ENCODE measurements around the gene ORMDL3.
A peak's percentile ranks its signal among the peaks of the same experiment; 100 is the strongest.

Gene ORMDL3

DNA sequence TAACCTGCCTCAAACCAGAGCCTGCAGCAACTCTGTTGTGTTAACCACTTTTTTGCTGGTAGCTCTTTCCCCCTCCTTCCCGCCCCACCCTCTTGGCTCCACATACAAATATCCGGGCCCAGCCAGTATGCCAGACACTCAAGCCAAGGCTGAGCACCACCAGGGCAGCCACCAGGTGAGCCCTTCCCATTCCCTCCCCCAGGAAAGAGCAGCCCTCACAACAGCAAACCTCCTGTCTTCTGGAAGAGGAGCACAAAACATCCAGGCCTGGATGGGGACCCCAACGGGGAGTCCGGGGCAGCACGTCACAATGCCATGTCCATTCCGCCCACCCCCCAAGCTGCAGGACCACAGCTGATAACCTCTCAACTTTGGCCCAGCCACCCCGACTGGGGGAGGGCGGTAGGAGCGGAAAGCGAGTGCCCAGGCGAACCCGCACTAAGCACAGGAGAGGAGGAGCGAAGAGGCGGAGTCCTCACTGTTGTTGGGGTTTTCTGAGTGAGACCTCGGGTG, 757 bp downstream of the ORMDL3 start:
- H3K27ac ChIP-seq: peak overlapping the region; percentile 95 to 97
- DNase-seq: peak in 1 of 2 donors; percentile 71
- no peaks in the 10 kb centered on the region for H3K27me3 ChIP-seq
- no peaks in the 10 kb centered on the region for H3K9me3 ChIP-seq
- TF ChIP-seq, protein P1, sequence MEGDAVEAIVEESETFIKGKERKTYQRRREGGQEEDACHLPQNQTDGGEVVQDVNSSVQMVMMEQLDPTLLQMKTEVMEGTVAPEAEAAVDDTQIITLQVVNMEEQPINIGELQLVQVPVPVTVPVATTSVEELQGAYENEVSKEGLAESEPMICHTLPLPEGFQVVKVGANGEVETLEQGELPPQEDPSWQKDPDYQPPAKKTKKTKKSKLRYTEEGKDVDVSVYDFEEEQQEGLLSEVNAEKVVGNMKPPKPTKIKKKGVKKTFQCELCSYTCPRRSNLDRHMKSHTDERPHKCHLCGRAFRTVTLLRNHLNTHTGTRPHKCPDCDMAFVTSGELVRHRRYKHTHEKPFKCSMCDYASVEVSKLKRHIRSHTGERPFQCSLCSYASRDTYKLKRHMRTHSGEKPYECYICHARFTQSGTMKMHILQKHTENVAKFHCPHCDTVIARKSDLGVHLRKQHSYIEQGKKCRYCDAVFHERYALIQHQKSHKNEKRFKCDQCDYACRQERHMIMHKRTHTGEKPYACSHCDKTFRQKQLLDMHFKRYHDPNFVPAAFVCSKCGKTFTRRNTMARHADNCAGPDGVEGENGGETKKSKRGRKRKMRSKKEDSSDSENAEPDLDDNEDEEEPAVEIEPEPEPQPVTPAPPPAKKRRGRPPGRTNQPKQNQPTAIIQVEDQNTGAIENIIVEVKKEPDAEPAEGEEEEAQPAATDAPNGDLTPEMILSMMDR (IDR thresholded peaks at IDR 0.05): no peak
- peak overlapping the region; percentile 88 to 96 for H3K4me3 ChIP-seq
- peaks cover 0 to 52% (median 32%) of the 10 kb centered on the region in 4 donors for H3K4me1 ChIP-seq
- intact Hi-C loops (cut with DNase I; ENCODE audit: low total_unique reads): no loop called here
- peaks cover 14 to 27% (median 25%) of the 10 kb centered on the region in 3 donors for H3K36me3 ChIP-seq

DNA sequence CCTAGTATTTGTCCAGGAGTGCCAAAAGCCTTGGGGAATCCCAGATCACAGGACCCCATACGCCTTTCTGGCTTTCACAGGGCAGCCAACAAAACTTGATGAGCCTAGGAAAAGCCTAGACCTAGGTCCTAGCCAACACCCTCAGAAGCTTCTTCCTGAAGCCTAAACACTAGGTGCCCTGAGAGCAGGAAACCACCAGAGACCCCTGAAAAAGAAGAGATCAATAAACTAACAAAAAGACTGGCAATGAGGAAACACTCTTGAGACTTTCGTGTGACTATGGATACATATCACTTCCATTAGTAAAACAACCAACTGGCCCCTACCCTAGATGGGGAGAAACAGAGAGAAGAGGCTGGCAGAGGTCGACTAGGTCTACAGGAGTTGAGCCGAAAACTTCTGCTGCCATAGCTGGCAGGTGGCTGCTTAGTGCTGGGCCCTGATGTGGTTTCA, 1.2 kb downstream of the ORMDL3 start:
- intact Hi-C loops (cut with DNase I; ENCODE audit: low total_unique reads): no loop called here
- TF ChIP-seq, protein P1 (IDR thresholded peaks at IDR 0.05): no peak
- peak overlapping the region; percentile 88 to 96 for H3K4me3 ChIP-seq
- H3K36me3 ChIP-seq: peaks cover 14 to 32% (median 30%) of the 10 kb centered on the region in 3 donors
- no peak for DNase-seq
- peaks cover 0 to 52% (median 32%) of the 10 kb centered on the region in 4 donors for H3K4me1 ChIP-seq
- no peaks in the 10 kb centered on the region for H3K27me3 ChIP-seq
- peak overlapping the region in 1 of 2 donors; percentile 97 for H3K27ac ChIP-seq
- no peaks in the 10 kb centered on the region for H3K9me3 ChIP-seq

DNA sequence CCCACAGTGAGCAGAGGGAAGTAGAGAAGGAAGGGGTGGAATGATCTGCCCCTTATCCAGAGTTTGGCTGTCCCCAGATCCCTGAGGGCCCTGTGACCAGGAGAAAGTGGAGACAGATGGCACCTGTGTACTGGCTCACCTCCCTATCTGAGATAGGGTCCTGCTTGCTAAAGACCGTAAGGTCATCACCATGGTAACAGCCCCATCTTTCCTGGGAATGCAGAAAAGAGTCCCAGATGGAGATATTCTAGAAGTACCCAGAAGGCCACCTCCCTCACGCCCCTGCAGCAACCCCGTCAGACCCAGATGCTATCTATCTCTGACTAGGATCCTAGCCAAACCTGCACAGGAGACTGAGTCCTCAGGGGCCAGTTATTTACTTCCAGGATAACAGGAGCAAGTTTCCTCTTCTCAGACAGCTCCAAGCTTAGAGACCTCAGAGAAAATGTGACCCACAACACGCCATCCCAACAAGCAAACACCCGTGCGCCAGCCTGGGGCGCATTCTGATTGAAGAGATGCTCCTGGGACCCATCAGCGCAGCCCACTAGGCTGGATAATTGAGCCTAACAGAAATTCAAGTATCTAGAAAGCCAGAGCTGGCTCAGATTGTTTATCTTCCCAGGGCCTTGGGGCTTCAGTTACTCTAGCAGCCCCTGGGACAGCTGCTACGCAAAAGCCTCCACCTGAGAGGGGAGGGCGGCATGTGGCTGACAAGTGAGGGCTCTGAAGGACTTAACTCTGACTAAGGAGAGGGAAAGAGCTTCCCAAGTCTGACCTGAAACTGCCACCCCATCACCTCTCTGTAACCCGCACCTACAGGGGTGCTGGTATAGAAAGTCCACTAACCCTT, 1.9 kb downstream of the ORMDL3 start:
- Histone ChIP-seq H3K27me3 (no peaks in the 10 kb centered on the region), H3K4me3 (no peak overlapping the region), H3K4me1 (peaks cover 0 to 52% (median 32%) of the 10 kb centered on the region in 4 donors), H3K27ac (no peak overlapping the region), H3K36me3 (peaks cover 14 to 39% (median 37%) of the 10 kb centered on the region in 3 donors), H3K9me3 (no peaks in the 10 kb centered on the region)
- intact Hi-C loops (cut with DNase I; ENCODE audit: low total_unique reads): no loop called here
- no peak for DNase-seq
- TF ChIP-seq, protein P1 (IDR thresholded peaks at IDR 0.05): no peak

DNA sequence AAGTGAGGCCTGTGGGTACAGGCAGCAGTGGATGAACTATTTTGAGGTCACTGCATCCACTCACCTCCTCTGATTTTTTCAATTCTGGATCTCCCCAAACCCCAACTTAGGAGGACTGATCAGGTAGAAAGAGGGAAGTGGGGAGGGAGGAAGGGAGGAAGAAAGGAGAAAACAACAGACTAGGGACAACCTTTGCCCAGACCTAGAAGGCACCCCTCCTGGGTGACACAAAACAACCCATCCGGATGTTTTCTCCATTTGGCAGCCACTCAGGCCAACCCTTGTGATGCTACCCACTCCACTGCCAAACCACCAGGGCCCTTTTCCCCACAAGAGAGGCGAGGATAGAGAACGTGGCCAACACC, 2.7 kb downstream of the ORMDL3 start:
- DNase-seq: no peak
- H3K4me3 ChIP-seq: no peak overlapping the region
- peaks cover 14 to 47% (median 43%) of the 10 kb centered on the region in 3 donors for H3K36me3 ChIP-seq
- H3K27ac ChIP-seq: no peak overlapping the region
- H3K9me3 ChIP-seq: no peaks in the 10 kb centered on the region
- TF ChIP-seq, protein P1 (IDR thresholded peaks at IDR 0.05): no peak
- H3K4me1 ChIP-seq: peaks cover 0 to 49% (median 29%) of the 10 kb centered on the region in 4 donors
- intact Hi-C loops (cut with DNase I; ENCODE audit: low total_unique reads): no loop called here
- no peaks in the 10 kb centered on the region for H3K27me3 ChIP-seq

DNA sequence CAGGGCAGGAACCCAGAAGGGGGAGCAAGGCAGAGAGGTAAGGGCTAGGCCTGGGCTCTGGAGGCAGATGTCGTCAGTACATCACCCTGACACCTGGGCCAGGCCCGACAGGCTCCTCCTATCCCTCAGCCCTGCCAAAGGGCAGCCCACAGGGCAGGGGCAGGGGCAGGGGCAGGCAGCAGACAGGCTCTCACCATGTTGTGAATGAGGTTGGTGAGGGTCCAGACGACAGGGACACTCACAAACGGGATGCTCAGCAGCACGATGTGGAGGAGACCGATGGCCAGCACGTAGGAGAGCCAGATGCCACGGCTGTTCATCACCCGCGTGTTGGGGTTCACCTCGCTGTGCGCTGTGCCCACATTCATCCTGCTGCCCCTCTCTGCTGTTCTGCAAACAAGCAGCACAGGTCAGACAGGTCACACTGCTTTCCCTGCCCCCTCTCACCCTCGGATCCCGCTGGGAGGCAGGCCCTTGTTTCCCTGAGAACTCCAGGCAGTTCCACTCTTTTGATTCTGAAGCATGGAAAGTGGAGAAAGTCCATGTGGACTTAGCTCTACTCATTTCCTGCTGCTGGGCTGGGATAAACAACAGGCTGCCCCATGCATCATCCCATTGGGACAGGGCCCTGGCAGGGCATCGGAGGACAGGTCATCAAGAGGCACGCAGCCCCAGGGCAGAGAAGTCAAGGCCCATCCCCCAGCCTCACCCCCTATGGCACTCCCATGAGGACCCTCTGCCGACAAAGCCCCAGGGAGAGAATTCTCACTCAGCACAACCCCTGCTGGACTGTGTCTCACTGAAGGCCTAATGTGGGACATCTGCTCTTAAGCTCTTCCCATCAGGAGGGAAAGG, 3.3 kb downstream of the ORMDL3 start:
- H3K4me1 ChIP-seq: peaks cover 0 to 47% (median 27%) of the 10 kb centered on the region in 4 donors
- H3K27ac ChIP-seq: no peak overlapping the region
- H3K27me3 ChIP-seq: no peaks in the 10 kb centered on the region
- H3K4me3 ChIP-seq: no peak overlapping the region
- H3K36me3 ChIP-seq: peaks cover 14 to 52% (median 46%) of the 10 kb centered on the region in 3 donors
- intact Hi-C loops (cut with DNase I; ENCODE audit: low total_unique reads): no loop called here
- H3K9me3 ChIP-seq: no peaks in the 10 kb centered on the region
- TF ChIP-seq, protein P1 (IDR thresholded peaks at IDR 0.05): no peak
- DNase-seq: no peak

Measured in tibial artery (tissue), 4 donors.